ENCODE results near the gene MMP25.
"Not testable (repeated sequence)": the region's sequence is repeated elsewhere in the genome, so short reads cannot be mapped to it uniquely, and the experiment has no call there.

Gene MMP25

GRCh38 chr16:3030222-3031212 lies 15.8 kb upstream of the MMP25 start:
- no peak for DNase-seq

GRCh38 chr16:3032624-3033023 lies 13.7 kb upstream of the MMP25 start:
- DNase-seq = no peak

GRCh38 chr16:3035289-3035971 lies 10.9 kb upstream of the MMP25 start:
- no peak for DNase-seq

- no peak for DNase-seq
Measured at GRCh38 chr16:3035972-3036725, 10.2 kb upstream of the MMP25 start.

- no peak for DNase-seq
Measured at GRCh38 chr16:3036726-3037315, 9.5 kb upstream of the MMP25 start, which contains the start of gene BICDL2. Gene BICDL2, minus strand, starts transcription at chr16:3036944. Its CDS starts 1,448 bp downstream, at chr16:3035496.

- no peak for DNase-seq
Measured at GRCh38 chr16:3038256-3038655, 8.1 kb upstream of the MMP25 start.

- DNase-seq = no peak
Measured at GRCh38 chr16:3038896-3039295, 7.5 kb upstream of the MMP25 start.

GRCh38 chr16:3042376-3042775 lies 4.0 kb upstream of the MMP25 start:
- no peak for DNase-seq

- DNase-seq = no peak
Measured at GRCh38 chr16:3044708-3045107, 1.7 kb upstream of the MMP25 start.

- no peak for DNase-seq
Measured at GRCh38 chr16:3046641-3047386, 453 bp downstream of the MMP25 start.

GRCh38 chr16:3047387-3047720 lies 993 bp downstream of the MMP25 start:
- DNase-seq = no peak

- DNase-seq = no peak
Measured at GRCh38 chr16:3049921-3050481, 3.6 kb downstream of the MMP25 start.

GRCh38 chr16:3050487-3050886 lies 4.1 kb downstream of the MMP25 start:
- DNase-seq = no peak

- no peak for DNase-seq
Measured at GRCh38 chr16:3051009-3051408, 4.6 kb downstream of the MMP25 start.

GRCh38 chr16:3051494-3051893 lies 5.1 kb downstream of the MMP25 start:
- DNase-seq = no peak

GRCh38 chr16:3052571-3053329 lies 6.4 kb downstream of the MMP25 start:
- not testable (repeated sequence) for DNase-seq

GRCh38 chr16:3053330-3053710 lies 7.0 kb downstream of the MMP25 start:
- DNase-seq = not testable (repeated sequence)

GRCh38 chr16:3054965-3055733 lies 8.8 kb downstream of the MMP25 start:
- no peak for DNase-seq

- DNase-seq = not testable (repeated sequence)
Measured at GRCh38 chr16:3055734-3056115, 9.4 kb downstream of the MMP25 start.
